Measurements from ENCODE around the gene HCFC1R1.
A peak's percentile ranks its signal among the peaks of the same experiment; 100 is the strongest.

Gene HCFC1R1

GRCh38 chr16:3029491-3030221 is 5.9 kb upstream of the HCFC1R1 start:
- Histone ChIP-seq H3K4me2 (ENCODE audit: low read depth, low read length) (no peak overlapping the region), H3K4me3 (ENCODE audit: low read length) (no peak overlapping the region), H3K79me2 (ENCODE audit: low read length) (no peaks in the 10 kb centered on the region), H3K4me1 (ENCODE audit: low read length) (peaks cover 4% of the 10 kb centered on the region), H3F3A (ENCODE audit: insufficient read depth, low read length) (0 out of 2 replicates have a peak, but pooled peaks cover 6% of the 10 kb centered on the region), H3K27me3 (replicated peaks; ENCODE audit: insufficient read depth, low read length) (peaks cover 67% of the 10 kb centered on the region), H3K9me3 (replicated peaks; ENCODE audit: insufficient read depth, low read length) (no peaks in the 10 kb centered on the region), H3K9ac (ENCODE audit: low read length) (no peak overlapping the region), H4K20me1 (ENCODE audit: insufficient read depth, low read length) (no peaks in the 10 kb centered on the region), H3K36me3 (replicated peaks; ENCODE audit: insufficient read depth, low read length) (no peaks in the 10 kb centered on the region), H3K9me2 (replicated peaks; ENCODE audit: insufficient read depth, low read length) (no peaks in the 10 kb centered on the region), H2AFZ (ENCODE audit: low read length) (no peak overlapping the region), H3K27ac (ENCODE audit: low read length) (no peak overlapping the region)
- TF ChIP-seq, protein P1, sequence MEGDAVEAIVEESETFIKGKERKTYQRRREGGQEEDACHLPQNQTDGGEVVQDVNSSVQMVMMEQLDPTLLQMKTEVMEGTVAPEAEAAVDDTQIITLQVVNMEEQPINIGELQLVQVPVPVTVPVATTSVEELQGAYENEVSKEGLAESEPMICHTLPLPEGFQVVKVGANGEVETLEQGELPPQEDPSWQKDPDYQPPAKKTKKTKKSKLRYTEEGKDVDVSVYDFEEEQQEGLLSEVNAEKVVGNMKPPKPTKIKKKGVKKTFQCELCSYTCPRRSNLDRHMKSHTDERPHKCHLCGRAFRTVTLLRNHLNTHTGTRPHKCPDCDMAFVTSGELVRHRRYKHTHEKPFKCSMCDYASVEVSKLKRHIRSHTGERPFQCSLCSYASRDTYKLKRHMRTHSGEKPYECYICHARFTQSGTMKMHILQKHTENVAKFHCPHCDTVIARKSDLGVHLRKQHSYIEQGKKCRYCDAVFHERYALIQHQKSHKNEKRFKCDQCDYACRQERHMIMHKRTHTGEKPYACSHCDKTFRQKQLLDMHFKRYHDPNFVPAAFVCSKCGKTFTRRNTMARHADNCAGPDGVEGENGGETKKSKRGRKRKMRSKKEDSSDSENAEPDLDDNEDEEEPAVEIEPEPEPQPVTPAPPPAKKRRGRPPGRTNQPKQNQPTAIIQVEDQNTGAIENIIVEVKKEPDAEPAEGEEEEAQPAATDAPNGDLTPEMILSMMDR (IDR thresholded peaks at IDR 0.05; ENCODE audit: low read length): no peak
- no peak for TF ChIP-seq EZH2phosphoT487 (IDR thresholded peaks at IDR 0.05; ENCODE audit: low read length)
- no peak for TF ChIP-seq EZH2 (optimal IDR thresholded peaks at IDR 0.05; ENCODE audit: low read depth, low read length)
- no peak for DNase-seq

DNA sequence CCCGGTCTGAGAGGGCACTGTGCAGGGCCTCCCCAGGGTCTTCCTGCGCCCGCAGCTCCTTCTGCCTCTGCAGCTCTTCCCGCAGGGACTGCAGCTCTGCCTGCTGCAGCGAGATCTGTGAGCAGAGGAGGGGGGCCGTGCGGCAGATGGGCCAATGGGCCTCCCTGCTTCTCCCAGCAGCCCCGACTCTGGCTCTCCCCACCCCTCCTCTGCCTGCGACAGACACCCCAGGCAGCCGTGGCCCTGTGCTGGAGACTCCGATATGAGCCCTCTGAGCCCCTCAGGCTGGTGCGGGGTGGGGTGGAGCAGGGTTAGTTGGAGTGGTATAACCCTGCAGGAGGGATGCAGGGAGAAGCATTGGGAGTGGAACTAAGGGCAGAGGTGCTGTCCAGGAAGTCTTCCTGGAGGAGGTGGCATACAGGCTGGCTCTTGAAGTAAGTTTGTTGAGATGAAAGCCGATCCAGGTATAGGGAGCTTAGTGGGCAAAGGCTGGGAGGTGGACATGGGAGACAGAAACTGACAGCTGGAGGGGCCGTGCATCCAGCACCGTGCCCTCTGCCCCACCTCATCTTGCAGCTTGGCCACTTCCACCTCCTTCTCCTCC is 5.1 kb upstream of the HCFC1R1 start:
- no peaks in the 10 kb centered on the region for H4K20me1 ChIP-seq (ENCODE audit: insufficient read depth, low read length)
- no peak overlapping the region for H2AFZ ChIP-seq (ENCODE audit: low read length)
- no peaks in the 10 kb centered on the region for H3K36me3 ChIP-seq (replicated peaks; ENCODE audit: insufficient read depth, low read length)
- H3F3A ChIP-seq (ENCODE audit: insufficient read depth, low read length): 0 out of 2 replicates have a peak, but pooled peaks cover 6% of the 10 kb centered on the region
- H3K4me3 ChIP-seq (ENCODE audit: low read length): no peak overlapping the region
- peaks cover 4% of the 10 kb centered on the region for H3K4me1 ChIP-seq (ENCODE audit: low read length)
- H3K27me3 ChIP-seq (replicated peaks; ENCODE audit: insufficient read depth, low read length): peaks cover 58% of the 10 kb centered on the region
- no peak overlapping the region for H3K27ac ChIP-seq (ENCODE audit: low read length)
- no peaks in the 10 kb centered on the region for H3K9me3 ChIP-seq (replicated peaks; ENCODE audit: insufficient read depth, low read length)
- no peaks in the 10 kb centered on the region for H3K9me2 ChIP-seq (replicated peaks; ENCODE audit: insufficient read depth, low read length)
- no peaks in the 10 kb centered on the region for H3K79me2 ChIP-seq (ENCODE audit: low read length)
- H3K9ac ChIP-seq (ENCODE audit: low read length): no peak overlapping the region
- DNase-seq: no peak
- H3K4me2 ChIP-seq (ENCODE audit: low read depth, low read length): no peak overlapping the region
- TF ChIP-seq, protein P1 (IDR thresholded peaks at IDR 0.05; ENCODE audit: low read length): no peak
- TF ChIP-seq EZH2 (optimal IDR thresholded peaks at IDR 0.05; ENCODE audit: low read depth, low read length) (no peak), EZH2phosphoT487 (IDR thresholded peaks at IDR 0.05; ENCODE audit: low read length) (no peak)

DNA sequence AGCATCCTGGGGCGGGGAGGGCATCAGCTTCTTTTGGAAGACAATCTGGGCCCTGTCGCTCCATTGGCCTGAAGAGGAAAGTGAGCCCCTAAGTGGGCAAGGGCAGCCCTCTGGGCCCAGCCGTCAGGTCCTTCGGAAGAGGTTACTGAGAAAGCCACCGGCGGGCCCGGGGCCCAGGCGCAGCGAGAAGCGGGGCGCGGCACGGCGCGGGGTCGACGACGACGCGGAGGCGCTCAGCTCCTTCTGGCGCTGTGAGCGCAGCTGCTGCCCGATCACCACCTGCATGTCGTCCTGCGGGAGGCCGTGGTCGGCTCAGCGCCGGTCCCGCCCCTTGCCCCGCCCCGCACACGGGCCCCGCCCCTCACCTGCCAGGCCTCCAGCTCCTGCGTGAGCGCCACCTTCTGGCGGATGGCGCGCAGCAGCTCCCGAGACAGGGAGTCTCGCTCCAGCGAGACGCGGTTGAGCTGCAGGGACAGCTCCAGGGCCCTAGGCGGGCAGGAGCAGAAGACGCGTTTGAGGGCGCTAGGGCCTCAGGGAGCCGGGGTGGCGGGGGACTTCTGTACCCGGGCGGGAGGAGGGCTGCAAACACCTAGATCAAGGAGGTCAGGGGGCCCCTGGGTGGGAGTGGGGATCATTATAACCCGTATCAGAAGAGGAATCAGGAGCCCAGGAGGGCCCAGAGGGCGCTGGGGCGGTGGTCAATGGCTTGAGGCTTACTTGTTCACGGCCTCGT is 4.4 kb upstream of the HCFC1R1 start:
- peak; percentile 90 for DNase-seq
- peaks cover 4% of the 10 kb centered on the region for H3K4me1 ChIP-seq (ENCODE audit: low read length)
- H3K4me2 ChIP-seq (ENCODE audit: low read depth, low read length): peak overlapping the region; percentile 50
- no peak overlapping the region for H3K4me3 ChIP-seq (ENCODE audit: low read length)
- no peaks in the 10 kb centered on the region for H4K20me1 ChIP-seq (ENCODE audit: insufficient read depth, low read length)
- H2AFZ ChIP-seq (ENCODE audit: low read length): no peak overlapping the region
- TF ChIP-seq, protein P1 (IDR thresholded peaks at IDR 0.05; ENCODE audit: low read length): peak; percentile 79
- TF ChIP-seq EZH2phosphoT487 (IDR thresholded peaks at IDR 0.05; ENCODE audit: low read length): no peak
- H3K9me2 ChIP-seq (replicated peaks; ENCODE audit: insufficient read depth, low read length): no peaks in the 10 kb centered on the region
- no peak overlapping the region for H3K9ac ChIP-seq (ENCODE audit: low read length)
- no peaks in the 10 kb centered on the region for H3K79me2 ChIP-seq (ENCODE audit: low read length)
- H3K27me3 ChIP-seq (replicated peaks; ENCODE audit: insufficient read depth, low read length): peaks cover 52% of the 10 kb centered on the region
- H3F3A ChIP-seq (ENCODE audit: insufficient read depth, low read length): 0 out of 2 replicates have a peak, but pooled peaks cover 6% of the 10 kb centered on the region
- no peaks in the 10 kb centered on the region for H3K36me3 ChIP-seq (replicated peaks; ENCODE audit: insufficient read depth, low read length)
- no peaks in the 10 kb centered on the region for H3K9me3 ChIP-seq (replicated peaks; ENCODE audit: insufficient read depth, low read length)
- H3K27ac ChIP-seq (ENCODE audit: low read length): no peak overlapping the region
